BLaER1 (cell line): ENCODE measurements around the gene EIF4G2.
A peak's percentile ranks its signal among the peaks of the same experiment; 100 is the strongest.

Source experiments
- H3K27ac ChIP-seq: shearing (Covaris generic); formaldehyde crosslinking; 2 replicates; pipeline ENCODE4 v1.8.1; 2022
- H3K27me3 ChIP-seq: shearing (Covaris generic); formaldehyde crosslinking; 2 replicates; pipeline ENCODE4 v1.8.1; 2022
- H3K36me3 ChIP-seq: shearing (Covaris generic); formaldehyde crosslinking; 2 replicates; pipeline ENCODE4 v1.8.1; 2022
- H3K4me1 ChIP-seq: shearing (Covaris generic); formaldehyde crosslinking; 2 replicates; pipeline ENCODE4 v1.8.1; 2022
- H3K4me2 ChIP-seq: shearing (Covaris generic); formaldehyde crosslinking; 2 replicates; pipeline ENCODE4 v1.8.1; 2022
- H3K4me3 ChIP-seq: shearing (Covaris generic); formaldehyde crosslinking; 2 replicates; pipeline ENCODE4 v1.8.1; 2022
- H3K9ac ChIP-seq: shearing (Covaris generic); formaldehyde crosslinking; 2 replicates; pipeline ENCODE4 v1.8.1; 2022
- H3K9me3 ChIP-seq: shearing (Covaris generic); formaldehyde crosslinking; 2 replicates; pipeline ENCODE4 v1.8.1; 2022
- H4K20me1 ChIP-seq: shearing (Covaris generic); formaldehyde crosslinking; 2 replicates; pipeline ENCODE4 v1.8.1; 2022
- Cebpa-rat ChIP-seq: shearing (Covaris generic); IDR thresholded peaks from 2 replicates; pipeline ENCODE4 v1.8.1; 2022

EIF4G2 gene

GRCh38 chr11:10809373-10810160, 841 bp upstream of the EIF4G2 start:
- no peaks in the 10 kb centered on the region for H3K9me3 ChIP-seq
- H3K27ac ChIP-seq, result peak overlapping the region; percentile 100
- H3K9ac ChIP-seq, result peak overlapping the region; percentile 100
- peaks cover 26% of the 10 kb centered on the region for H3K36me3 ChIP-seq
- H4K20me1 ChIP-seq, result peaks cover 33% of the 10 kb centered on the region
- H3K27me3 ChIP-seq, result no peaks in the 10 kb centered on the region
- no peak for TF ChIP-seq Cebpa-rat
- H3K4me1 ChIP-seq, result peaks cover 33% of the 10 kb centered on the region
- H3K4me3 ChIP-seq, result peak overlapping the region; percentile 99
- peak overlapping the region; percentile 92 for H3K4me2 ChIP-seq

GRCh38 chr11:10808235-10808552, 532 bp downstream of the EIF4G2 start:
- H3K27ac ChIP-seq, result peak overlapping the region; percentile 100
- no peak for TF ChIP-seq Cebpa-rat
- H4K20me1 ChIP-seq, result peaks cover 47% of the 10 kb centered on the region
- peak overlapping the region; percentile 100 for H3K9ac ChIP-seq
- peaks cover 37% of the 10 kb centered on the region for H3K4me1 ChIP-seq
- no peaks in the 10 kb centered on the region for H3K9me3 ChIP-seq
- H3K27me3 ChIP-seq, result no peaks in the 10 kb centered on the region
- peaks cover 40% of the 10 kb centered on the region for H3K36me3 ChIP-seq
- H3K4me3 ChIP-seq, result peak overlapping the region; percentile 99
- peak overlapping the region; percentile 89 for H3K4me2 ChIP-seq

GRCh38 chr11:10807493-10808234, 1.1 kb downstream of the EIF4G2 start:
- Histone ChIP-seq H3K4me2 (peak overlapping the region; percentile 89), H3K36me3 (peaks cover 45% of the 10 kb centered on the region), H3K27me3 (no peaks in the 10 kb centered on the region), H3K9ac (peak overlapping the region; percentile 100), H3K4me3 (peak overlapping the region; percentile 99), H3K27ac (peak overlapping the region; percentile 100), H3K9me3 (no peaks in the 10 kb centered on the region), H3K4me1 (peaks cover 37% of the 10 kb centered on the region), H4K20me1 (peaks cover 52% of the 10 kb centered on the region)
- TF ChIP-seq Cebpa-rat, result no peak

GRCh38 chr11:10806206-10806605, 2.5 kb downstream of the EIF4G2 start:
- Histone ChIP-seq H3K27ac (no peak overlapping the region), H3K4me2 (peak overlapping the region; percentile 89), H3K4me3 (peak overlapping the region; percentile 99)

GRCh38 chr11:10805741-10806140, 3.0 kb downstream of the EIF4G2 start:
- peaks cover 37% of the 10 kb centered on the region for H3K4me1 ChIP-seq

More at GRCh38 chr11:10806206-10806605, 2.5 kb downstream of the EIF4G2 start:
- Histone ChIP-seq H3K9ac (no peak overlapping the region), H3K4me1 (peaks cover 37% of the 10 kb centered on the region), H3K27me3 (no peaks in the 10 kb centered on the region), H3K9me3 (no peaks in the 10 kb centered on the region), H3K36me3 (peaks cover 59% of the 10 kb centered on the region), H4K20me1 (peaks cover 67% of the 10 kb centered on the region)
- no peak for TF ChIP-seq Cebpa-rat

GRCh38 chr11:10803676-10804075, 5.0 kb downstream of the EIF4G2 start:
- Histone ChIP-seq H3K4me1 (peaks cover 27% of the 10 kb centered on the region), H3K36me3 (peaks cover 85% of the 10 kb centered on the region), H4K20me1 (peaks cover 92% of the 10 kb centered on the region), H3K4me2 (no peak overlapping the region), H3K27ac (no peak overlapping the region), H3K9me3 (no peaks in the 10 kb centered on the region), H3K4me3 (no peak overlapping the region), H3K27me3 (no peaks in the 10 kb centered on the region), H3K9ac (no peak overlapping the region)
- no peak for TF ChIP-seq Cebpa-rat

More at GRCh38 chr11:10805741-10806140, 3.0 kb downstream of the EIF4G2 start:
- H3K9ac ChIP-seq, result no peak overlapping the region
- H3K9me3 ChIP-seq, result no peaks in the 10 kb centered on the region
- H3K4me3 ChIP-seq, result peak overlapping the region; percentile 99; the same call in 1 of the 2 replicates
- H4K20me1 ChIP-seq, result peaks cover 71% of the 10 kb centered on the region
- no peaks in the 10 kb centered on the region for H3K27me3 ChIP-seq
- H3K27ac ChIP-seq, result no peak overlapping the region
- peak overlapping the region; percentile 89 for H3K4me2 ChIP-seq
- H3K36me3 ChIP-seq, result peaks cover 64% of the 10 kb centered on the region
- TF ChIP-seq Cebpa-rat, result no peak

- H3K9ac ChIP-seq, result no peak overlapping the region
- H3K9me3 ChIP-seq, result no peaks in the 10 kb centered on the region
- no peak overlapping the region for H3K27ac ChIP-seq
- H3K4me1 ChIP-seq, result peaks cover 9% of the 10 kb centered on the region
- H3K4me3 ChIP-seq, result no peak overlapping the region
- peaks cover 96% of the 10 kb centered on the region for H3K36me3 ChIP-seq
- H4K20me1 ChIP-seq, result peaks cover 100% of the 10 kb centered on the region
- H3K27me3 ChIP-seq, result no peaks in the 10 kb centered on the region
- TF ChIP-seq Cebpa-rat, result no peak
- H3K4me2 ChIP-seq, result no peak overlapping the region
Observed at GRCh38 chr11:10800292-10800691, 8.4 kb downstream of the EIF4G2 start.

GRCh38 chr11:10798330-10798928, 10.3 kb downstream of the EIF4G2 start:
- TF ChIP-seq Cebpa-rat, result no peak
- peaks cover 84% of the 10 kb centered on the region for H4K20me1 ChIP-seq
- H3K4me2 ChIP-seq, result no peak overlapping the region
- H3K4me1 ChIP-seq, result peaks cover 14% of the 10 kb centered on the region
- H3K27ac ChIP-seq, result no peak overlapping the region
- no peak overlapping the region for H3K4me3 ChIP-seq
- H3K36me3 ChIP-seq, result peaks cover 77% of the 10 kb centered on the region
- no peaks in the 10 kb centered on the region for H3K9me3 ChIP-seq
- no peaks in the 10 kb centered on the region for H3K27me3 ChIP-seq
- no peak overlapping the region for H3K9ac ChIP-seq

GRCh38 chr11:10797531-10797930, 11.2 kb downstream of the EIF4G2 start:
- H3K4me2 ChIP-seq, result no peak overlapping the region
- H3K36me3 ChIP-seq, result peaks cover 68% of the 10 kb centered on the region
- no peak overlapping the region for H3K9ac ChIP-seq
- H3K9me3 ChIP-seq, result no peaks in the 10 kb centered on the region
- H3K27me3 ChIP-seq, result no peaks in the 10 kb centered on the region
- H4K20me1 ChIP-seq, result peaks cover 75% of the 10 kb centered on the region
- no peak for TF ChIP-seq Cebpa-rat
- no peak overlapping the region for H3K27ac ChIP-seq
- peaks cover 14% of the 10 kb centered on the region for H3K4me1 ChIP-seq
- H3K4me3 ChIP-seq, result no peak overlapping the region

- no peak for TF ChIP-seq Cebpa-rat
- peaks cover 14% of the 10 kb centered on the region for H3K4me1 ChIP-seq
- H3K27ac ChIP-seq, result no peak overlapping the region
- H3K4me2 ChIP-seq, result no peak overlapping the region
- H3K27me3 ChIP-seq, result no peaks in the 10 kb centered on the region
- H3K9ac ChIP-seq, result no peak overlapping the region
- no peak overlapping the region for H3K4me3 ChIP-seq
- no peaks in the 10 kb centered on the region for H3K9me3 ChIP-seq
- H4K20me1 ChIP-seq, result peaks cover 70% of the 10 kb centered on the region
- H3K36me3 ChIP-seq, result peaks cover 63% of the 10 kb centered on the region
Observed at GRCh38 chr11:10797001-10797400, 11.7 kb downstream of the EIF4G2 start.
